Lower lobe of right lung (tissue), 2 donors: ENCODE measurements around the gene MND1. TPM values are rescaled to one million over a fixed set of nuclear protein-coding genes. Genes with fewer than 3 reads are reported as not detected.

Experiments used
- ATAC-seq, 2 donors: fragments of 200-7000 bp; cut with Tn5 transposase; one replicate each; pipeline ENCODE4 v1.9.1; 2020 to 2022; ENCODE audit warnings: mild to moderate bottlenecking in 2 of 2, moderate library complexity in 2 of 2
- DNase-seq: peaks from one replicate; pipeline ENCODE4 v3.0.0-alpha.2; 2020
- H3K27ac ChIP-seq: fragments of 200-600 bp; one replicate; pipeline ENCODE4 v1.8.0; 2022
- H3K27me3 ChIP-seq: fragments of 200-600 bp; one replicate; pipeline ENCODE4 v1.8.0; 2022; ENCODE audit warnings: low read depth
- H3K36me3 ChIP-seq: fragments of 200-600 bp; one replicate; pipeline ENCODE4 v1.8.0; 2022; ENCODE audit warnings: mild to moderate bottlenecking
- H3K4me1 ChIP-seq: fragments of 200-600 bp; one replicate; pipeline ENCODE4 v1.8.0; 2022
- H3K4me3 ChIP-seq: fragments of 200-600 bp; one replicate; pipeline ENCODE4 v1.8.0; 2022; ENCODE audit warnings: mild to moderate bottlenecking
- H3K9me3 ChIP-seq: fragments of 200-600 bp; one replicate; pipeline ENCODE4 v1.8.0; 2022
- intact Hi-C: fragments of 100-400 bp; cut with DNase I; formaldehyde crosslinking; loops from one replicate; pipeline ENCODE4 v1.11.0; 2022
- total RNA-seq: library from RNA; stranded (reverse); fragmentation: NEBNext Ultra II Directional; extraction: Animal tissue kit (Norgen Biotek cat#: 25700); gene quantifications from one replicate; pipeline ENCODE4 v1.2.1, GENCODE V29; 2021
- TF ChIP-seq, protein P1 (sequence below): fragments of 200-600 bp; IDR thresholded peaks from one replicate; pipeline ENCODE4 v1.8.0; 2022; ENCODE audit warnings: antibody characterized with exemption, mild to moderate bottlenecking
- donor health status: DM: no; HTN: yes; CAD: no; lungs with severe emphysema.

MND1 gene
- total RNA-seq, 1 donor from 2014 or later, result 0.83 TPM

- peaks cover 5% of the 10 kb centered on the region for H3K4me1 ChIP-seq
- H3K9me3 ChIP-seq, result no peaks in the 10 kb centered on the region
- H3K36me3 ChIP-seq, result no peaks in the 10 kb centered on the region
- no peak overlapping the region for H3K27ac ChIP-seq
- no peak overlapping the region for H3K4me3 ChIP-seq
- TF ChIP-seq, protein P1, sequence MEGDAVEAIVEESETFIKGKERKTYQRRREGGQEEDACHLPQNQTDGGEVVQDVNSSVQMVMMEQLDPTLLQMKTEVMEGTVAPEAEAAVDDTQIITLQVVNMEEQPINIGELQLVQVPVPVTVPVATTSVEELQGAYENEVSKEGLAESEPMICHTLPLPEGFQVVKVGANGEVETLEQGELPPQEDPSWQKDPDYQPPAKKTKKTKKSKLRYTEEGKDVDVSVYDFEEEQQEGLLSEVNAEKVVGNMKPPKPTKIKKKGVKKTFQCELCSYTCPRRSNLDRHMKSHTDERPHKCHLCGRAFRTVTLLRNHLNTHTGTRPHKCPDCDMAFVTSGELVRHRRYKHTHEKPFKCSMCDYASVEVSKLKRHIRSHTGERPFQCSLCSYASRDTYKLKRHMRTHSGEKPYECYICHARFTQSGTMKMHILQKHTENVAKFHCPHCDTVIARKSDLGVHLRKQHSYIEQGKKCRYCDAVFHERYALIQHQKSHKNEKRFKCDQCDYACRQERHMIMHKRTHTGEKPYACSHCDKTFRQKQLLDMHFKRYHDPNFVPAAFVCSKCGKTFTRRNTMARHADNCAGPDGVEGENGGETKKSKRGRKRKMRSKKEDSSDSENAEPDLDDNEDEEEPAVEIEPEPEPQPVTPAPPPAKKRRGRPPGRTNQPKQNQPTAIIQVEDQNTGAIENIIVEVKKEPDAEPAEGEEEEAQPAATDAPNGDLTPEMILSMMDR, result no peak
- ATAC-seq, result no peak
- no peak for DNase-seq
- intact Hi-C loops, result no loop called here
- no peaks in the 10 kb centered on the region for H3K27me3 ChIP-seq
Observed at GRCh38 chr4:153401501-153401900, 57.0 kb downstream of the MND1 start.

DNA sequence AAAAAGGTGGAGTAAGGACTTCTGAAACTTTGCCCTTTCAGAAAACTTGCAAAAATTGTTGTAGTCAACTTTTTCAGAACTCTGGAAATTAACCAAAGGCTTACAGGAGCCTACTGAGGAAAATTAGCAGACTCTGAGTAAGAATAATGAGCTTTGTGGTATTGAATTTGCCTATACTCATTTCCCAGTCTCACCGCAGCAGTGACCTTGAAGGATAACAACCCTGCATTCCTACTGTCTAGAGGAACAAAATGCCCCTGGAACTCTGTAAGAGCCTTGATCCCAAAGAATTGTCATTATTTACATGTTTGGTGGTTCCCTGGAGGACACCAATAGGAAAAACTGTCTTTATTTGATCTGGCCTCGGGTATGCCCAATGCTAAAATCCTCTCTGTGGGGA lies 57.9 kb downstream of the MND1 start:
- no peak for ATAC-seq
- H3K27me3 ChIP-seq, result no peaks in the 10 kb centered on the region
- DNase-seq, result no peak

DNA sequence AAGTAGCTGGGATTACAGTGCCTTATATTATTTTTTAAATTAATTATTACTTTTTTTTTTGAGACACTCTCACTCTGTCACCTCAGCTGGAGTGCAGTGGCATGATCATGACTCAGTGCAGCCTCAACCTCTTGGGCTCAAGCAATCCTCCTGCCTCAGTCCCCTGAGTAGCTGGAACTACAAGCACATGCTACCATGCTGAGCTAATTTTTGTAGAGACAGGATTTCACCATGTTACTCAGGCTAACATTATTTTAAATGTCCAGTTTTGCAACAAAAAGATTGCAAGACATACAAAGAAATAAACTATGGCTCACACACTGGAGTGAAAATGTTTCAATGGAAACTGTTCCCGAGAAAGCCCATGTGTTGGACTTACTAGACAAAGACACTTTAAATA lies 59.2 kb downstream of the MND1 start:
- no peaks in the 10 kb centered on the region for H3K27me3 ChIP-seq
- no peak overlapping the region for H3K27ac ChIP-seq
- no peak overlapping the region for H3K4me3 ChIP-seq
- DNase-seq (no peak), ATAC-seq (no peak)
- intact Hi-C loops, result no loop called here
- H3K36me3 ChIP-seq, result no peaks in the 10 kb centered on the region
- no peaks in the 10 kb centered on the region for H3K9me3 ChIP-seq
- H3K4me1 ChIP-seq, result no peaks in the 10 kb centered on the region
- TF ChIP-seq, protein P1, result no peak

More for the DNA sequence above, 57.9 kb downstream of the MND1 start:
- intact Hi-C loops, result no loop called here
- peaks cover 5% of the 10 kb centered on the region for H3K4me1 ChIP-seq
- no peak overlapping the region for H3K4me3 ChIP-seq
- no peak overlapping the region for H3K27ac ChIP-seq
- no peaks in the 10 kb centered on the region for H3K9me3 ChIP-seq
- no peaks in the 10 kb centered on the region for H3K36me3 ChIP-seq
- TF ChIP-seq, protein P1, result no peak

DNA sequence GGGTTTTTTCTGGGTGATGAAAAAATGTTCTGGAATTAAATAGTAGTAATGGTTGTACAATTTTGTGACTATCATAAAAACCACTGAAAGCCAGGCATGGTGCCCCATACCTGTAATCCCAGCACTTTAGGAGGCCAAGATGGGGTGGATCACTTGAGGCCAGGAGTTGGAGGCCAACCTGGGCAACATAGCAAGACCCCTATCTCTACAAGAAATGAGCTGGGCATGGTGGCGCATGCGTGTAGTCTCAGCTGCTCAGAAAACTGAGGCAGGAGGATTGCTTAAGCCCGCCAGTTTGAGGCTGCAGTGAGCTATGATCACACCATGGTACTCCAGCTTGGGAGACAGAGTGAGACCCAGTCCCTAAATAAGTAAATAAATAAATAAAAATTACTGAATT lies 63.4 kb downstream of the MND1 start:
- ATAC-seq (no peak), DNase-seq (no peak)
- Histone ChIP-seq H3K27ac (no peak overlapping the region), H3K9me3 (no peaks in the 10 kb centered on the region), H3K4me3 (no peak overlapping the region), H3K4me1 (no peaks in the 10 kb centered on the region), H3K27me3 (no peaks in the 10 kb centered on the region), H3K36me3 (no peaks in the 10 kb centered on the region)
- intact Hi-C loops, result no loop called here
- TF ChIP-seq, protein P1, result no peak

- intact Hi-C loops, result no loop called here
- Histone ChIP-seq H3K4me1 (no peaks in the 10 kb centered on the region), H3K4me3 (no peak overlapping the region), H3K36me3 (no peaks in the 10 kb centered on the region), H3K9me3 (no peaks in the 10 kb centered on the region), H3K27ac (no peak overlapping the region), H3K27me3 (no peaks in the 10 kb centered on the region)
- TF ChIP-seq, protein P1, result no peak
- DNase-seq (no peak), ATAC-seq (no peak)
Observed at GRCh38 chr4:153408932-153409331, 64.4 kb downstream of the MND1 start.

DNA sequence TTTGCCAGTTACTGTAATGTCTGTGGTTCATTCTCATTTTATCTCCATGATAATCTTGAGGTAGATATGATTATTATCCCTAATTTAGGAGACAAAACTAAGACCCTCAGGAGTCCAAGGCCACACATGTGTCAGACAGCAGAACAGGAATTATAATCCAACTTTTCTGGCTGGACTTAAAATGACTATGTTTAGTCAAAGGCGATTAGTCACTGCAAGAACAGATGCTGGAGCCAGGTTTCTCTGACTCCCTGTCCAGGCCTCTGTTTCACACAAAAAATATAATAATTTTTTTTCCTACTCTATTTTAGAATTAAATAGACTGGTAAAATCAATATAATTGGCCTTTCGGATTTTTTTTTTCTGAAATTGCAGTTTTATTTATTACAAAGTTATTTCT lies 64.9 kb downstream of the MND1 start:
- no peaks in the 10 kb centered on the region for H3K36me3 ChIP-seq
- no peaks in the 10 kb centered on the region for H3K4me1 ChIP-seq
- H3K27me3 ChIP-seq, result no peaks in the 10 kb centered on the region
- H3K9me3 ChIP-seq, result no peaks in the 10 kb centered on the region
- TF ChIP-seq, protein P1, result no peak
- intact Hi-C loops, result no loop called here
- DNase-seq, result no peak
- H3K4me3 ChIP-seq, result no peak overlapping the region
- ATAC-seq, result no peak
- H3K27ac ChIP-seq, result no peak overlapping the region
